ENCODE data around the gene CD69. TPM values are rescaled to one million over a fixed set of nuclear protein-coding genes. Genes with fewer than 3 reads are reported as not detected.
A peak's percentile ranks its signal among the peaks of the same experiment; 100 is the strongest.

The CD69 gene
- 70.9 and 72.2 TPM in 2 replicates for total RNA-seq

GRCh38 chr12:9760699-9761418 lies at the start of gene CD69:
Gene CD69, minus strand, starts transcription at chr12:9760901. Its CDS starts 81 bp downstream, at chr12:9760820.
- Mint-ChIP-seq H3K27me3 (ENCODE audit: low read depth) (no peaks in the 10 kb centered on the region), H3K36me3 (ENCODE audit: low read depth) (peaks cover 49% of the 10 kb centered on the region), H3K4me3 (ENCODE audit: low read depth) (peak within 1 kb of the TSS; percentile 99), H3K9me3 (peaks cover 6% of the 10 kb centered on the region), H3K4me1 (ENCODE audit: low read depth) (peaks cover 48% of the 10 kb centered on the region), H3K27ac (peak within 1 kb of the TSS; percentile 96)
- DNase-seq (ENCODE audit: low spot score), result peak; percentile 83
- intact Hi-C loops (cut with micrococcal nuclease), result loop anchor here (1.0 to 2.0 kb wide), 5 partner anchors 19 to 113 kb away; partner anchors contain the start of genes CLEC2D and CLECL1

- intact Hi-C loops (cut with micrococcal nuclease), result loop anchor here (5.0 kb wide), 3 partner anchors 132 to 332 kb away; partner anchors contain the start of gene CLEC12B
Observed at GRCh38 chr12:9809866-9810265, 49.2 kb upstream of the CD69 start.

GRCh38 chr12:9809338-9809737 lies 48.6 kb upstream of the CD69 start:
- H3K9me3 Mint-ChIP-seq, result no peaks in the 10 kb centered on the region
- H3K36me3 Mint-ChIP-seq (ENCODE audit: low read depth), result no peaks in the 10 kb centered on the region
- no peak overlapping the region for H3K27ac Mint-ChIP-seq
- H3K27me3 Mint-ChIP-seq (ENCODE audit: low read depth), result peaks cover 28% of the 10 kb centered on the region
- H3K4me3 Mint-ChIP-seq (ENCODE audit: low read depth), result no peak overlapping the region
- peaks cover 18% of the 10 kb centered on the region for H3K4me1 Mint-ChIP-seq (ENCODE audit: low read depth)
- intact Hi-C loops (cut with micrococcal nuclease), result no loop called here
- DNase-seq (ENCODE audit: low spot score), result no peak

More at GRCh38 chr12:9809866-9810265, 49.2 kb upstream of the CD69 start:
- H3K27me3 Mint-ChIP-seq (ENCODE audit: low read depth), result peaks cover 25% of the 10 kb centered on the region
- H3K36me3 Mint-ChIP-seq (ENCODE audit: low read depth), result no peaks in the 10 kb centered on the region
- no peak overlapping the region for H3K4me3 Mint-ChIP-seq (ENCODE audit: low read depth)
- no peak overlapping the region for H3K27ac Mint-ChIP-seq
- H3K4me1 Mint-ChIP-seq (ENCODE audit: low read depth), result peaks cover 18% of the 10 kb centered on the region
- no peaks in the 10 kb centered on the region for H3K9me3 Mint-ChIP-seq
- DNase-seq (ENCODE audit: low spot score), result no peak

- H3K36me3 Mint-ChIP-seq (ENCODE audit: low read depth), result no peaks in the 10 kb centered on the region
- intact Hi-C loops (cut with micrococcal nuclease), result no loop called here
- H3K27me3 Mint-ChIP-seq (ENCODE audit: low read depth), result peaks cover 35% of the 10 kb centered on the region
Observed at GRCh38 chr12:9808504-9808903, 47.8 kb upstream of the CD69 start.

DNA sequence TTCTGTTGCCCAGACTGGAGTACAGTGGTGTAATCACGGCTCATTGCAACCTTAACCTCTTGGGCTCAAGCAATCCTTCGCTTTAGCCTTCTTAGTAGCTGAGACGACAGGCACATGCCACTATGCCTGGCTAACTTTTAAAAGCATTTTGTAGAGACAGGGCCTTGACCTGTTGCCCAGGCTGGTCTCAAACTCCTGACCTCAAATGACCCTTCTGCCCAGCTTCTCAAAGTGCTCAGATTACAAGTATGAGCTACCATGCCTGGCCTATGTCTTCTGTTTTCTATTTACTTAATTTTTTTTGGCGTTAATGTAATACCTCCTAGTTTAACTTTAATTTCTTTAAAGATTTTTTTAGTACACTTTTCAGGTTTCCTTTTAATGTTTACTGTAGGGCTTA lies 46.0 kb upstream of the CD69 start:
- DNase-seq (ENCODE audit: low spot score), result no peak
- Mint-ChIP-seq H3K27ac (no peak overlapping the region), H3K4me3 (ENCODE audit: low read depth) (no peak overlapping the region), H3K27me3 (ENCODE audit: low read depth) (peaks cover 41% of the 10 kb centered on the region), H3K4me1 (ENCODE audit: low read depth) (peaks cover 12% of the 10 kb centered on the region), H3K36me3 (ENCODE audit: low read depth) (no peaks in the 10 kb centered on the region), H3K9me3 (no peaks in the 10 kb centered on the region)
- intact Hi-C loops (cut with micrococcal nuclease), result no loop called here

More at GRCh38 chr12:9808504-9808903, 47.8 kb upstream of the CD69 start:
- peaks cover 14% of the 10 kb centered on the region for H3K4me1 Mint-ChIP-seq (ENCODE audit: low read depth)
- H3K9me3 Mint-ChIP-seq, result no peaks in the 10 kb centered on the region
- H3K4me3 Mint-ChIP-seq (ENCODE audit: low read depth), result no peak overlapping the region
- no peak overlapping the region for H3K27ac Mint-ChIP-seq
- no peak for DNase-seq (ENCODE audit: low spot score)

- Mint-ChIP-seq H3K36me3 (ENCODE audit: low read depth) (no peaks in the 10 kb centered on the region), H3K27me3 (ENCODE audit: low read depth) (peaks cover 41% of the 10 kb centered on the region)
- intact Hi-C loops (cut with micrococcal nuclease), result no loop called here
Observed at GRCh38 chr12:9805883-9806282, 45.2 kb upstream of the CD69 start.

DNA sequence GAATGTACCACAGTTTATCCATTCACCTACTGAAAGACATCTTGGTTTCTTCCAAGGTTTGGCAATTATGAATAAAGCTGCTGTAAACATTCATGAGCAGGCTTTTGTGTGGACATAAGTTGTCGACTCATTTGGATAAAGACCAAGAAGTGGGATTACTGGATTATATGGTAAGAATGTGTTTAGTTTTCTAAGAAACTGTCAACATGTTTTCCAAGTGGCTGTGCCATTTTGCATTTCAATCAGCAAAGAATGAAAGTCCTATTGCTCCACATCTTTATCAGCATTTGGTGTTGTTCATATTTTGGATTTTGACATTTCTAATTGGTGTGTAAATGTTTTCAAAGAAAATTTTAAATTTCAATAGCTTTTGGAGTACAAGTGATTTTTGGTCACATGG lies 39.3 kb upstream of the CD69 start:
- DNase-seq (ENCODE audit: low spot score), result no peak
- intact Hi-C loops (cut with micrococcal nuclease), result loop anchor here (5.0 to 10.0 kb wide), 3 partner anchors 412 to 555 kb away; partner anchors contain the start of genes GABARAPL1 and KLRD1
- Mint-ChIP-seq H3K27me3 (ENCODE audit: low read depth) (peaks cover 17% of the 10 kb centered on the region), H3K4me3 (ENCODE audit: low read depth) (no peak overlapping the region), H3K9me3 (no peaks in the 10 kb centered on the region), H3K27ac (no peak overlapping the region), H3K4me1 (ENCODE audit: low read depth) (peaks cover 28% of the 10 kb centered on the region), H3K36me3 (ENCODE audit: low read depth) (no peaks in the 10 kb centered on the region)

More at GRCh38 chr12:9805883-9806282, 45.2 kb upstream of the CD69 start:
- Mint-ChIP-seq H3K27ac (no peak overlapping the region), H3K4me1 (ENCODE audit: low read depth) (peaks cover 8% of the 10 kb centered on the region), H3K9me3 (no peaks in the 10 kb centered on the region), H3K4me3 (ENCODE audit: low read depth) (no peak overlapping the region)
- no peak for DNase-seq (ENCODE audit: low spot score)

GRCh38 chr12:9797722-9798619 lies 37.3 kb upstream of the CD69 start:
- H3K27me3 Mint-ChIP-seq (ENCODE audit: low read depth), result peaks cover 3% of the 10 kb centered on the region
- H3K9me3 Mint-ChIP-seq, result no peaks in the 10 kb centered on the region
- peak overlapping the region; percentile 11 for H3K27ac Mint-ChIP-seq
- H3K4me1 Mint-ChIP-seq (ENCODE audit: low read depth), result peaks cover 46% of the 10 kb centered on the region
- intact Hi-C loops (cut with micrococcal nuclease), result loop anchor here (1.0 to 10.0 kb wide), 4 partner anchors 48 to 553 kb away; partner anchors contain the start of genes GABARAPL1 and KLRD1
- H3K36me3 Mint-ChIP-seq (ENCODE audit: low read depth), result no peaks in the 10 kb centered on the region
- peak; percentile 66 for DNase-seq (ENCODE audit: low spot score)
- no peak overlapping the region for H3K4me3 Mint-ChIP-seq (ENCODE audit: low read depth)

GRCh38 chr12:9796971-9797370 lies 36.3 kb upstream of the CD69 start:
- DNase-seq (ENCODE audit: low spot score), result no peak
- H3K9me3 Mint-ChIP-seq, result no peaks in the 10 kb centered on the region
- peak overlapping the region; percentile 78 for H3K27ac Mint-ChIP-seq
- no peaks in the 10 kb centered on the region for H3K36me3 Mint-ChIP-seq (ENCODE audit: low read depth)
- H3K4me1 Mint-ChIP-seq (ENCODE audit: low read depth), result peaks cover 54% of the 10 kb centered on the region
- peak overlapping the region; percentile 74 for H3K4me3 Mint-ChIP-seq (ENCODE audit: low read depth)
- intact Hi-C loops (cut with micrococcal nuclease), result loop anchor here (1.0 to 10.0 kb wide), 6 partner anchors 55 to 552 kb away; partner anchors contain the start of genes CLEC2B, CLEC2D, GABARAPL1 and KLRD1
- H3K27me3 Mint-ChIP-seq (ENCODE audit: low read depth), result no peaks in the 10 kb centered on the region

- no peak for DNase-seq (ENCODE audit: low spot score)
- Mint-ChIP-seq H3K27me3 (ENCODE audit: low read depth) (no peaks in the 10 kb centered on the region), H3K27ac (peak overlapping the region; percentile 78), H3K4me3 (ENCODE audit: low read depth) (peak overlapping the region; percentile 74), H3K36me3 (ENCODE audit: low read depth) (no peaks in the 10 kb centered on the region), H3K4me1 (ENCODE audit: low read depth) (peaks cover 58% of the 10 kb centered on the region), H3K9me3 (peaks cover 3% of the 10 kb centered on the region)
- intact Hi-C loops (cut with micrococcal nuclease), result loop anchor here (1.0 to 10.0 kb wide), 6 partner anchors 54 to 552 kb away; partner anchors contain the start of genes CLEC2B, CLEC2D, GABARAPL1 and KLRD1
Observed at GRCh38 chr12:9796346-9796745, 35.6 kb upstream of the CD69 start.

GRCh38 chr12:9795945-9796344 lies 35.2 kb upstream of the CD69 start:
- H3K27me3 Mint-ChIP-seq (ENCODE audit: low read depth), result no peaks in the 10 kb centered on the region
- peaks cover 4% of the 10 kb centered on the region for H3K9me3 Mint-ChIP-seq
- H3K36me3 Mint-ChIP-seq (ENCODE audit: low read depth), result no peaks in the 10 kb centered on the region
- peaks cover 61% of the 10 kb centered on the region for H3K4me1 Mint-ChIP-seq (ENCODE audit: low read depth)
- DNase-seq (ENCODE audit: low spot score), result no peak
- peak overlapping the region; percentile 84 for H3K27ac Mint-ChIP-seq
- peak overlapping the region; percentile 74 for H3K4me3 Mint-ChIP-seq (ENCODE audit: low read depth)
- intact Hi-C loops (cut with micrococcal nuclease), result loop anchor here (1.0 to 10.0 kb wide), 6 partner anchors 54 to 551 kb away; partner anchors contain the start of genes CLEC2B, CLEC2D, GABARAPL1 and KLRD1

DNA sequence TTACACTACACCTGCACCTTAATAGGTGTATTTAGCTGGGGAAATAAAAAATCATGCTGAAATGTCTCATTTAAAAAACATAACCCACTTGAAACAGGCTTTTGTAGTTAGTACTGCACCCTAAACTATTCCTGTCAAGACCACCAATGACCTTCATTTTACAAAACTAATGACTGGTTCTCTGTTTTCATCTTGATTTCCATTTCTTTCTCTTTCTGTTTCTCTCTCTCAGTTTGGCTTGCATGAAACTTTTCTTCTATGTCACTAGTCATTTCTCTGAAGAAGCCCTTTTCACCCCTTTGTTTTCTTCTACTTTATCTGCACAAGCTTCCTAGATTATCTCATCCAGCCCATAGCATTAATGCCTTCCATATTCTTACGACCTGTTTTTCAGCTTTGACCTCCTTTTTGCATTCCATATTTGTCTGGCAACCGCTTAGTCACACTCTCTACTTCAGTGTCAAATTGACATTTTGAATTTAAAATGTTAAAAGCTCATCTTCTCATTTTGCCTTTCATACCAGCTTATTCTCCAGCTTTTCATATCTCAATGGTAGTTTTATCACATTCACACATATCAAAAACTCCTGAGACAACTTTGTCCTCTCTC lies 33.9 kb upstream of the CD69 start:
- H3K9me3 Mint-ChIP-seq, result peaks cover 13% of the 10 kb centered on the region
- peaks cover 65% of the 10 kb centered on the region for H3K4me1 Mint-ChIP-seq (ENCODE audit: low read depth)
- intact Hi-C loops (cut with micrococcal nuclease), result loop anchor here (1.0 to 10.0 kb wide), 5 partner anchors 21 to 550 kb away; partner anchors contain the start of genes GABARAPL1 and KLRD1
- peak overlapping the region; percentile 84 for H3K27ac Mint-ChIP-seq
- peak overlapping the region; percentile 74 for H3K4me3 Mint-ChIP-seq (ENCODE audit: low read depth)
- no peaks in the 10 kb centered on the region for H3K27me3 Mint-ChIP-seq (ENCODE audit: low read depth)
- DNase-seq (ENCODE audit: low spot score), result no peak
- H3K36me3 Mint-ChIP-seq (ENCODE audit: low read depth), result peaks cover 4% of the 10 kb centered on the region
